HG03457 (cell line): ENCODE data around the gene PLCG2.
"Not testable (repeated sequence)": the region's sequence is repeated elsewhere in the genome, so short reads cannot be mapped to it uniquely, and the experiment has no call there.

Experiments used
- ATAC-seq: cut with Tn5 transposase; IDR thresholded peaks from one replicate; pipeline ENCODE4 v1.9.1; 2021; ENCODE audit warnings: moderate number of reproducible peaks; ENCODE audit not compliant: unreplicated experiment

The PLCG2 gene

GRCh38 chr16:81873843-81874752 is 95.0 kb downstream of the PLCG2 start:
- ATAC-seq = no peak

DNA sequence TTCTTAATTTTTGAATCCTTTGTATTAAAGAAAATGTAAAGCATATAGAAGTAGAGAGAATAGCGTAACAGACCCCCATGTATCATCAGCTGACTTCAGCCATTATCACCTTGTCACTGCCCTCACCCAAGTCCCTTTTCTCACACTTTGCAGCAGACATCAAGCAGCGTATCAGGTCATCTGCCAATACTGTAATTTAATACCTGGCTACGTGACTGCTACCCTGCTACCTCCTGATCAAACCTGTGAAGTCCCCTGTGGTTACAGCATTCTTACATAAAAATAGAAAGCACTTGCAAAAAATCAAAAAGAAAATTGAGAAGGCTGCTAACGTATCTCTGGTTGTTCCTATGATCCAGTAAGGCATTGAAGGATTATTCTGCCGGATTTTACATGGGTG is 96.4 kb downstream of the PLCG2 start:
- no peak for ATAC-seq

DNA sequence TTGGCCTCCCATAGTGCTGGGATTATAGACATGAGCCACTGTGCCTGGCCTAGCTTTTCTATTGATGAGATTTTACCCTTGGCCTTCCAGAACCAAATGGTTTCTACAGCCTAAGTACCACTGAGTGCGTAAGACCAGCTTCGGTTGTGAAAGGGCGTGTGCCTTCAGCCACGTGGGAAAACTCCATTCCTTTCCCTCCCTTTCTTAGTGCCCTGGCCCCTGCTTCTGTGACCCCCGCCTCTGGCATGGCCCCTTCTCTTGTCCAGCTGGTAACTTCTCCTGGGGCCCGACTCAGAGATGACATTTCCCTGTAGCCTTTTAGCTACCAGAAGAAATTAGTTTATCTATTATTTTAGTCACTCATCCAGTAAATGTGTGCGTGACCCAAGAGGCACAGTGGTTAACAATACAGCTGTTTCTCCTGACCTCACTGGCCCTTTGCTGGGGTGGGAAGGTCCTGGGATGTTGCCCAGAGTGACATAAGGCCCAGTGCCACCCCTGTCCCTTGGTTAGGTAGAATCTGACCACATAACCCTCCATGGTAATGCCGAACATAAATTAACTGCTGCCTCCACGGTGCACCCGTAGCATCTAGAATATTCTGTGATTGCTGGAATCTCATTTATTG is 97.3 kb downstream of the PLCG2 start:
- ATAC-seq = no peak

- not testable (repeated sequence) for ATAC-seq
Observed at GRCh38 chr16:81877490-81877889, 98.4 kb downstream of the PLCG2 start.

GRCh38 chr16:81878529-81878928 is 99.4 kb downstream of the PLCG2 start:
- no peak for ATAC-seq

DNA sequence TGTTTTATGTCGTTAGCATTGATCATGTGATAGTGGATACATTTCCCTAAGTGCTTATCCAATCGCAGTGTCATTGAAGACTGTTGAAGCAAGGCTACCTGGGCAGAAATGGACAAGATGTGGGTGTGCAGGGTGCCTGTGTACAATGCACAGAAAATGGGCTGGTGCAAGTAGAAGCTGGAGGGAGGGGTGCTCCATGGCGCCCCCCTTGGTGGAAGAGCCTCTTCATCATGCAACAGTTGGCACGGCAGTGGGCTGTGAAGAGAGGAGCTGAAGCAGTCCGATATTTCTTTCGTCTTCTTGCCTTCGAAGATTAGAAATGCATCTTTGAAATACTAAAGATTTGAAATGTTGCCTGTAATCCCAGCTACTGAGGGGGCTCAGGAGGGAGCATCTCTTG is 100.5 kb downstream of the PLCG2 start:
- no peak for ATAC-seq

DNA sequence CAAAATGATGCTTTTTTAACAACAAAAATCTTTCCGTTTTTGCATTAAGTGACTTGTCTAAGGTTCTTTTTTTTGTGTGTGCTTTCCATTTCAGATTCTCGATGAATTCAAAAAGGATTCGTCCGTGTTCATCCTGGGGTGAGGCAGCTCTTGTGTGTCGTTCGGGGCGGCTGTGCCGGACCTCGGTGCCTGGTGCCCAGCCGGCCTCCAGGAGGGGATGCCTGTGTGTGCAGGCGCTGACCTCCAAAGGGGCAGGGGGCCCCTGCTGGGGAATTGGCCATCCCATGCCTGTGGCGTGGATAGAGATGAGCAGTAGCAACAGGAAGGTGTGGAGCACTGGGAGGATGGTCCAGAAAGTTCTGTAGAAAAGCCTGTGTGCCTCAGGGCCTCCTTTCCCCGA is 101.7 kb downstream of the PLCG2 start:
- no peak for ATAC-seq

GRCh38 chr16:81881228-81881627 is 102.1 kb downstream of the PLCG2 start:
- no peak for ATAC-seq

DNA sequence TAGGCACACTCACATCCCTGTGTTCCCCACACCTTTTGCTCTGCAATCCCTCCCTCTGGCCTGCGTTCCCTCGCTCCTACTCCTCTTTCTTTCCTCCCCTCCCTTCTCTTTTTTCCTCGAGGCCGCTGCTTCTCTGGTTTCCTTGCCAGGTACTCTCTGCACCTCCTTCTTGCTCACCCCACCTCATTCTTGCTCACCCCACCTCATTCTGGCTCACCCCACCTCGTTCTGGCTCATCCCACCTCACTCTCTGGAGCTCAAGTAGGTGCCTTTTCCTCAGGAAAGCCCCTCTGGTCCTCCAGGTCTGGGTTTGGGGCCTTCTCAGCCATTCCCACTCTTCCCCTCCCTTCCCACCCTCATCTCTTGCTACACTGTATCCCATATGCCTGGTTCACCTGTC is 103.5 kb downstream of the PLCG2 start:
- no peak for ATAC-seq

- ATAC-seq = no peak
Observed at GRCh38 chr16:81883235-81883634, 104.1 kb downstream of the PLCG2 start.

GRCh38 chr16:81885976-81886586 is 107.0 kb downstream of the PLCG2 start:
- no peak for ATAC-seq

- no peak for ATAC-seq
Observed at GRCh38 chr16:81888520-81889394, 109.7 kb downstream of the PLCG2 start.

DNA sequence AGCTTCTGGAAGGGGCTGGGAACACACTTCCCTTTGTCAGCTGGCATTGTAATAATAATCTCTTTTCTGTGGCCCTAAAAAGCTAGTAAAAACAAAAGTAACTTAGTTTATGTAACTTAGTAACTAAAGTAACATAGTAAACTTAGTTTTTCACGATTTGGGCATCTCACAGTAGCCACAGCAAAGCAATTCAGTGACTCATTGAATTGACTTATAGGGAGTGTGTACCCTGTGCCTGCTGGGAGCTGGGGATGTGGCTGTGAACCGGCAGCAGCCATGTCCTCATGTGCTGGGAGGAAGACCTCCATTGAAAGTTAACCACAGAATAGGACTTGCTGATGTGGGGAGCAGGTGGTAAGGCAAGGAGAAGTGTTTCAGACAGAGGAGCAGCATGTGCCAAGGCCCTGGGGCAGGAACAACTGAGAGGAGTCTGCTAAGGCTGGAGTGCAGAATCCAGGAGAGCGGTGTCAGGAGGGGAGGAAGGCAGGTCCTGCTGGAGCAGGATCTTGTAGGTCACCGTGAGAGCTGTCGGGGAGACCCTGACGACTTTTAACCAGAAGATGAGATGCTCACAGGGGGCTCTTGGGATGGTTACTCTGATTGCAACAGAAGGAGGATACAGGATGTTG is 112.8 kb downstream of the PLCG2 start:
- ATAC-seq = no peak

DNA sequence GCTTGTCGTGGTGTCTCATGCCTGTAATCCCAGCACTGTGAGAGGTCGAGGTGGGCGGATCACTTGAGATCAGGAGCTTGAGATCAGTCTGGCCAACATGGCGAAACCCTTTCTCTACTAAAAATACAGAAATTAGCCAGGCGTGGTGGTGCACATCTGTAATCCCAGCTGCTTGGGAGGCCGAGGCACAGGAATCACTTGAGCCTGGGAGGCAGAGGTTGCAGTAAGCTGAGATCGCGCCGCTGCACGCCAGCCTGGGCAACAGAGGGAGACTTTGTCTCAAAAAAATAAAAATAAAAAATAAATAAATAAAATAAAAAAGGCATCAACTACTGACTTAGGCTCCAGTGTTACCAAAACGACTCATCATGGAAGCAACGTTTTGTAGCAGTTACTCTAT is 115.5 kb downstream of the PLCG2 start:
- ATAC-seq = no peak

DNA sequence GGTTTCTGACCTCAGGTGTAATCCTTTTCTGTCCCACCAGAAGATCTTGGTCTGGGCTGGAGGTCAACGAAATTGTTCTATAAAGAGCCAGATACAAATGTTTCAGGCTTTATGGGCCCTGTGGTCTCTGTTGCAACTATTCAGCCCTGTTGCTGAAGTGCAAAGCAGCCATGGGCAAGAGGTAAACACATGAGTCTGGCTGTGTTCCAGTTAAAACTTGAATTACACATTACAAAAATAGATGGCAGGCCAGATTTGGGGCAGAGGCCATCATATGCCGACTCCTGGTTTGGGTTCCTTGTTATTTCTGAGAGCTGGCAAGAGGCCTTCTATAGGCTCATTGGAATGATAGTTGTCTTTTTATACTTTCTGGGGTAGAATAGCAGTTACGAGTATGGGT is 117.8 kb downstream of the PLCG2 start:
- no peak for ATAC-seq

- no peak for ATAC-seq
Observed at GRCh38 chr16:81899601-81900000, 120.5 kb downstream of the PLCG2 start.

DNA sequence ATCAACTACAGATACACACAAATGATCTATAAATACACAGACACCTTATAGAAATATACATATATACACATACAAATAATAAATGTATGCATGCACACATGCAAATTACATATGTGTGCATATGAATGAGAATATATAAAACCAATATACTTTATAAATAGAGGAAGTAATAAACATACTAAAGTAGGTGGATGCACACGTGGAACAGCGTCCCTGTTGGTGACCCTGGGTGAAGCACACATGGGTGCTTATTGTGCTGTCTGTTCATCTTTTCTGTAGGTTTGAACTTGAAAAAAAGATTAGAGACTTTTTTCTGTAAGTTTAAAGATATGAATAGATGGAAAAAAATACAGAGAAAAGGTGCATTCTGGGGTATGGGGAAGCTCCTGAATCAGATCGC is 120.9 kb downstream of the PLCG2 start:
- ATAC-seq = no peak

DNA sequence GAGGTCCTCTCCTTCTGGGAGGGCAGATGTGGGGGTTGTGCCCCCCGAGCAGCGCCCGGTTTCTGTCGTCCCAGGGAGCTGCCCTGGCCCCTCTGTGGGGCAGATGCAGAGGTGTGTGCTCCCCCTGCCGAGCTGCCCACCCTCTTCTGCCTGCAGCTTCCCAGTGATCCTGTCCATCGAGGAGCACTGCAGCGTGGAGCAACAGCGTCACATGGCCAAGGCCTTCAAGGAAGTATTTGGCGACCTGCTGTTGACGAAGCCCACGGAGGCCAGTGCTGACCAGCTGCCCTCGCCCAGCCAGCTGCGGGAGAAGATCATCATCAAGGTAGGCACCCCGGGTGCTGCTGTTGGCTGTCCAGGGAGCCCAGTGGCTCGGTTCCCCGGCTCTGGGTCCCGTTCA is 121.4 kb downstream of the PLCG2 start:
- ATAC-seq = no peak

DNA sequence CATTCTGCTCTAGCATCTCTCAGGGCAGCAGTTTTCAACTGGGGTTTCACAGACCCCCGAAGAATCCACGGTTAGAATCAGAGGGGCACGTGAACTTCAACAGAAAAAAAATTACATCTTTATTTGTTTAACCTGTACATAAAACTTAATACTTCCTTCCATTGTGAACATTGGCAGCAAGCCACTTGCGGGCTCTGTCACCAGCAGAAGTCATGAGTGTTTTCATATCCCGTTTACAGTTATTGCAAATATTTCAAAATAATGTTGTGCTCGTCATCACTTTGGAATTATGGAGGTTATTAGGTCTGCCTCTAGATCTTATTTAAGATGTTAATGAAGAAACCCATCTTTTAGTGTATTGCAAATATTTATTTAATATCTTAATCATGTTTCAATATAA is 122.4 kb downstream of the PLCG2 start:
- ATAC-seq = no peak

- ATAC-seq = no peak
Observed at GRCh38 chr16:81902025-81902424, 122.9 kb downstream of the PLCG2 start.

DNA sequence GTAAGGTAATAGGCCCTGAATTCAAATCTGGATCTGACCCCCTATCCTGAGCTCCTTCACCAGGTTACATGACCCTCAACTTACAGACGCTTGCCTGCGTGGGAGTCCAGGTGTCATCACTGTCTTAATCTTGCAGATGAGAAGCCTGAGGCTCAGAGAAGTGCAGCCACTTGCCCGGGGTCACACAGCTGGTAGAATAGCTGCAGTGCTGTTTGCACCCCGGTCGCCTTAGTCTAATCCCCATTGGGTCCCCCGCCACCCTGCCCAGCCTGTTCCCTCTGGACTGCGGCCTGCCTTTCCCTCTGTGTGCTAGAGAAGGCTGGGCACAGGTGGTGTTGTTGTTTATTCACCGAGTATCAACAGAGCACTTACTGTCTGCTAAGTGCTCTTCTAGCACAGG is 125.2 kb downstream of the PLCG2 start:
- no peak for ATAC-seq
